Fibroblast of lung (primary cell): ENCODE data around the gene NTN3. TPM values are rescaled to one million over a fixed set of nuclear protein-coding genes. Genes with fewer than 3 reads are reported as not detected.

ENCODE experiments used
- DNase-seq, 2 donors: peaks; one replicate each; pipeline versions ENCODE4 v3.0.0 to v3.0.0-alpha.2; 2010; ENCODE audit warnings: low read depth in 2 of 2
- H2AFZ ChIP-seq: 2 replicates; pipeline ENCODE4 v1.5.1; 2012; ENCODE audit warnings: low read length, control low read depth, inconsistent platforms
- H3K27ac ChIP-seq: 2 replicates; pipeline ENCODE4 v1.5.1; 2011; ENCODE audit warnings: low read length, control low read depth; ENCODE audit not compliant: insufficient read depth
- H3K27me3 ChIP-seq: 2 replicates; pipeline ENCODE4 v1.5.1; 2011; ENCODE audit warnings: mild to moderate bottlenecking, low read length; ENCODE audit not compliant: control insufficient read depth, insufficient read depth
- H3K36me3 ChIP-seq: 2 replicates; pipeline ENCODE4 v1.5.1; 2011; ENCODE audit warnings: low read length; ENCODE audit not compliant: control insufficient read depth, insufficient read depth
- H3K4me1 ChIP-seq: 2 replicates; pipeline ENCODE4 v1.5.1; 2011; ENCODE audit warnings: low read length; ENCODE audit not compliant: control insufficient read depth, insufficient read depth; ENCODE audit errors: extremely low read depth
- H3K4me2 ChIP-seq: 2 replicates; pipeline ENCODE4 v1.5.1; 2011; ENCODE audit warnings: low read length, control low read depth; ENCODE audit not compliant: insufficient read depth; ENCODE audit errors: extremely low read depth
- H3K4me3 ChIP-seq, 4 experiments: fragments of 200-600 bp in 1 of 4; sonication (generic) in 1 of 4; replicated peaks in 1 of 4; 2 replicates each; pipeline ENCODE4 v1.5.1; 2011 to 2016; ENCODE audit warnings: low read length in 4 of 4, low read depth in 3 of 4, mild to moderate bottlenecking in 3 of 4, control low read depth in 2 of 4, inconsistent platforms in 1 of 4, mixed read lengths in 1 of 4; ENCODE audit not compliant: insufficient read depth in 1 of 4; ENCODE audit errors: control extremely low read depth in 1 of 4
- H3K79me2 ChIP-seq: 2 replicates; pipeline ENCODE4 v1.5.1; 2012; ENCODE audit warnings: mild to moderate bottlenecking, low read length, inconsistent platforms; ENCODE audit not compliant: control insufficient read depth, insufficient read depth
- H3K9ac ChIP-seq: 2 replicates; pipeline ENCODE4 v1.5.1; 2011; ENCODE audit warnings: mild to moderate bottlenecking, low read length, control low read depth; ENCODE audit not compliant: insufficient read depth
- H3K9me3 ChIP-seq: 2 replicates; pipeline ENCODE4 v1.5.1; 2012; ENCODE audit warnings: low read depth, low read length; ENCODE audit not compliant: control insufficient read depth, insufficient read depth
- H4K20me1 ChIP-seq: 2 replicates; pipeline ENCODE4 v1.5.1; 2011; ENCODE audit warnings: low read length; ENCODE audit not compliant: control insufficient read depth, insufficient read depth; ENCODE audit errors: extremely low read depth
- EZH2 ChIP-seq: IDR thresholded peaks from 2 replicates; pipeline ENCODE4 v1.5.1; 2012; ENCODE audit warnings: low read length, control low read depth, mild to moderate bottlenecking; ENCODE audit errors: missing control alignments
- polyA plus RNA-seq, 2 donors: library from polyadenylated mRNA; depleted of rRNA in 1 of 2; stranded (reverse) in 1 of 2; unstranded in 1 of 2; fragments of >200 nt; gene quantifications; 2 replicates each; pipeline ENCODE4 v1.2.1, GENCODE V29; 2011 to 2012; ENCODE audit warnings: missing spikeins in 1 of 2
- total RNA-seq: library from RNA; depleted of rRNA; stranded (reverse); fragments of >200 nt; gene quantifications from 2 replicates; pipeline ENCODE4 v1.2.1, GENCODE V29; 2014
- TF ChIP-seq, protein P1 (sequence below), 2 donors: IDR thresholded peaks in 1 of 2; conservative IDR thresholded peaks in 1 of 2; 1 replicate in 1 of 2; 2 replicates in 1 of 2; pipeline ENCODE4 v1.5.1; 2011 to 2012; ENCODE audit warnings: low read length in 2 of 2, control low read depth in 1 of 2, inconsistent platforms in 1 of 2, low read depth in 1 of 2, mild to moderate bottlenecking in 1 of 2

NTN3 gene
- total and polyA plus RNA-seq, 2 donors (not counting 1 experiment from before 2014, with no cell fraction given) = 0.08 to 2.1 TPM

DNA sequence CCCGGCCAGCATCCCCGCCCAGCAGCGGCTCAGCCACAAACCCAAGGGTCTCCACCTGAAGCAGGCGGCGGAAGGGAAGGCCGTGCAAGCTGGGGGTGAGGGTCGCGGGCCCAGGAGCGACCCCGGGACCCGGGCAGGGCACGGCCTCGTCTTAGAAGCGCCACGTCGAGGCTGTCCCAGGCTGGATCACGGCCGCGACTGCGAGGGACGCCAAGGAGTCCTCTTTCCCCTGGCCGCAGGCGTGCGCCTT is 42.4 kb upstream of the NTN3 start:
- DNase-seq = no peak
- Histone ChIP-seq H3K9ac (peak overlapping the region; percentile 85), H3K4me2 (peak overlapping the region; percentile 90), H3K36me3 (peaks cover 10% of the 10 kb centered on the region), H3K27me3 (no peaks in the 10 kb centered on the region), H3K9me3 (no peaks in the 10 kb centered on the region), H3K79me2 (peaks cover 32% of the 10 kb centered on the region), H3K4me1 (peaks cover 7% of the 10 kb centered on the region), H3K27ac (peak overlapping the region; percentile 90), H3K4me3 (peak overlapping the region; percentile 52 to 77 (median 68)), H4K20me1 (no peaks in the 10 kb centered on the region), H2AFZ (peak overlapping the region; percentile 86)
- TF ChIP-seq EZH2 = no peak
- TF ChIP-seq, protein P1, sequence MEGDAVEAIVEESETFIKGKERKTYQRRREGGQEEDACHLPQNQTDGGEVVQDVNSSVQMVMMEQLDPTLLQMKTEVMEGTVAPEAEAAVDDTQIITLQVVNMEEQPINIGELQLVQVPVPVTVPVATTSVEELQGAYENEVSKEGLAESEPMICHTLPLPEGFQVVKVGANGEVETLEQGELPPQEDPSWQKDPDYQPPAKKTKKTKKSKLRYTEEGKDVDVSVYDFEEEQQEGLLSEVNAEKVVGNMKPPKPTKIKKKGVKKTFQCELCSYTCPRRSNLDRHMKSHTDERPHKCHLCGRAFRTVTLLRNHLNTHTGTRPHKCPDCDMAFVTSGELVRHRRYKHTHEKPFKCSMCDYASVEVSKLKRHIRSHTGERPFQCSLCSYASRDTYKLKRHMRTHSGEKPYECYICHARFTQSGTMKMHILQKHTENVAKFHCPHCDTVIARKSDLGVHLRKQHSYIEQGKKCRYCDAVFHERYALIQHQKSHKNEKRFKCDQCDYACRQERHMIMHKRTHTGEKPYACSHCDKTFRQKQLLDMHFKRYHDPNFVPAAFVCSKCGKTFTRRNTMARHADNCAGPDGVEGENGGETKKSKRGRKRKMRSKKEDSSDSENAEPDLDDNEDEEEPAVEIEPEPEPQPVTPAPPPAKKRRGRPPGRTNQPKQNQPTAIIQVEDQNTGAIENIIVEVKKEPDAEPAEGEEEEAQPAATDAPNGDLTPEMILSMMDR (conservative IDR thresholded peaks at IDR 0.05 in 1 of 2, IDR thresholded peaks at IDR 0.05 in 1 of 2; ENCODE audit: low read depth in 1 of 2, low read length in 2 of 2) = no peak

DNA sequence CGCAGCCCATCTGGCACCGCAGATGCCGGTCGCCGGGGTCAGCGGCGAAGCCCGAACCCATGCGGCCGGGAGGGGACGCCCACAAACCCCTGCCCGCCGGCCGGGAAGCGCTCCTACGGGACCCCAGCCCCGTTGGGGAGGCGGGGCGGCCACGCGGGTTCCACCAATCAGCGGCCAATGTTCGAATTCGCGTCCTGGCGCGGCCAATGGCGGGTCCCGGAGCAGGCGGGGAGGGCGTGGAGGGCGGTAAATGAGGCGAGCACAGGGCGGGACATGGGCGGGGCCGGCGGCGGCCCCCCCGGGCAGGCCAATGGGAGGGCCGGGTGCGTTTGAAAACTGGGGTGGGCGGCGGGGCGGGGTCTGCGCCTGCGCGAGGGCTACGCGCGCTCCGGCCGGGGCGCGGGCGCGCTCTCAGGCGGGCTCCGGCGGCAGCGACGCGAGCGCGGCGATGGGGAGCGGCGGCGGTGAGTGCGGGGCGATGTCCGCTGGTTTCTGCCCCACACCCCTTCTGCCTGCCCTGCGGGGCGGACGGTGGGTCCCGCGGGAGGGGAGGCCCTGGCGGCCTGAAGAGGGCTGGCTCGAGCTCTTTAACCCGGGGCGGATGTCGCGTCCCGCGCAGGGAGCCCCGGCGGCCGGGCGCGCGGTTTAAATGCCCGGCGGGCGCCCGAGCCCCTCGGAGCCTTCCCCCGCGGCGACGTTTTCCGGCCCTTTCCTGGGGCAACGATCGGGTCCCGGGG is 41.9 kb upstream of the NTN3 start, which contains the start of gene CCNF:
CCNF (plus strand) TSS at position 414 of the 737 bp plus-strand sequence; CDS start at position 449, 35 bp downstream.
- H3K27ac ChIP-seq = peak within 1 kb of the TSS; percentile 90
- TF ChIP-seq, protein P1 (conservative IDR thresholded peaks at IDR 0.05 in 1 of 2, IDR thresholded peaks at IDR 0.05 in 1 of 2; ENCODE audit: low read depth in 1 of 2, low read length in 2 of 2) = no peak
- TF ChIP-seq EZH2 = no peak
- H3K4me1 ChIP-seq = peaks cover 7% of the 10 kb centered on the region
- H3K27me3 ChIP-seq = no peaks in the 10 kb centered on the region
- peaks cover 32% of the 10 kb centered on the region for H3K79me2 ChIP-seq
- H3K9ac ChIP-seq = peak within 1 kb of the TSS; percentile 85
- H3K4me2 ChIP-seq = peak within 1 kb of the TSS; percentile 96
- H3K4me3 ChIP-seq = peak within 1 kb of the TSS; percentile 74 to 77 (median 76)
- H3K9me3 ChIP-seq = no peaks in the 10 kb centered on the region
- peak within 1 kb of the TSS; percentile 87 for H2AFZ ChIP-seq
- peak; percentile 91 to 92 for DNase-seq
- peaks cover 12% of the 10 kb centered on the region for H3K36me3 ChIP-seq
- H4K20me1 ChIP-seq = no peaks in the 10 kb centered on the region

DNA sequence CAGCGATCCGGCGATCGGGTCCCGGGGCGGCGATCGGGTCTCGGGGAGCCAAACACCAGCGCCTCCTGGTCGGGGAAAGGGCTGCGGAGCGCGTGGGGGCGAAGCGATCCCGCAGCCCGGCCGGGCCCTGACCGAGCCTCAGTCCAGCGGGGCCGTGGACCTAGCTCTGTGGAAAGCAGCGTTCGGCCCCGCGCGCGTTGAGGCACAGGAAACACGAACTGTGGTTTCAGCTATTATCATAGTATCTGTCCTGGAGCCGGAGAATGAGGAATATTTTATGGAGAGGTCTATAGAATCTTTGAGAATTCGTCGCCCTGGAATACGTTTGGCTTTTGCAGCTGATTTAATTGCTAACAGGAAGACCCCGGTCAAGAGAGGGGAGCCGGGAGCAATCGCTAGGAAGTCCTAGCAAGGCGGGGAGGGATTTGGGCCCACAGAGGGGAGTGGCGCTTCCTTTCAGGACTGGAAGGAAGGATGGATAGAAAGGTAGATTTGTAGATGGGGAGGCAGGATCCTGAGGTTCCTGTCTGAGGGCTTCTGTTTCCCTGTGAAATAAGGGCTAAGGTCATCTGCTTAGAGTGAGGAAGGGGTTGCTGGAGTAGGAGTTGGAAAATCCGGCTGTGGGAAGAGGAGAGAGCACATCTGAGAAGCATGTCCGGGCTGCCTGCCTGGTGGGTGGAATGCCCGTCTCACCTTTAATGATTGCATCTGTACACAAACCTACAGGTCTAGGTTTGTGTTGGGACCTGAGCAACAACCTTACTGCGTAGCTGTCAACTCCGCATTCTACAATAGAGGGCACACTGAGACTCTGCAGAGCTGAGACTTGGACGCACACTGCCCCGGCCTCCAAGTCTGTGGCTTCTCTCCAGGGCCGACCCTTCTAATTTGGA is 41.1 kb upstream of the NTN3 start:
- peak overlapping the region; percentile 66 for H3K9ac ChIP-seq
- H3K27me3 ChIP-seq = no peaks in the 10 kb centered on the region
- peak overlapping the region; percentile 65 to 76 (median 75) for H3K4me3 ChIP-seq
- peaks cover 32% of the 10 kb centered on the region for H3K79me2 ChIP-seq
- H3K27ac ChIP-seq = peak overlapping the region; percentile 61
- TF ChIP-seq EZH2 = no peak
- TF ChIP-seq, protein P1 (conservative IDR thresholded peaks at IDR 0.05 in 1 of 2, IDR thresholded peaks at IDR 0.05 in 1 of 2; ENCODE audit: low read depth in 1 of 2, low read length in 2 of 2) = peak in 1 of 2 donors; percentile 23
- no peaks in the 10 kb centered on the region for H4K20me1 ChIP-seq
- peak; percentile 9 to 36 for DNase-seq
- H2AFZ ChIP-seq = peak overlapping the region; percentile 55
- peaks cover 7% of the 10 kb centered on the region for H3K4me1 ChIP-seq
- H3K4me2 ChIP-seq = peak overlapping the region; percentile 96
- no peaks in the 10 kb centered on the region for H3K9me3 ChIP-seq
- H3K36me3 ChIP-seq = peaks cover 12% of the 10 kb centered on the region
